GM12873 (cell line): ENCODE data around the gene PCDHGA10.

ENCODE experiments used
- TF ChIP-seq, protein P1 (sequence below): IDR thresholded peaks from 2 replicates; pipeline ENCODE4 v1.5.1; 2012; ENCODE audit warnings: low read depth, mild to moderate bottlenecking, moderate library complexity, low read length, control low read depth; ENCODE audit not compliant: insufficient read depth; ENCODE audit errors: missing control alignments

The PCDHGA10 gene

DNA sequence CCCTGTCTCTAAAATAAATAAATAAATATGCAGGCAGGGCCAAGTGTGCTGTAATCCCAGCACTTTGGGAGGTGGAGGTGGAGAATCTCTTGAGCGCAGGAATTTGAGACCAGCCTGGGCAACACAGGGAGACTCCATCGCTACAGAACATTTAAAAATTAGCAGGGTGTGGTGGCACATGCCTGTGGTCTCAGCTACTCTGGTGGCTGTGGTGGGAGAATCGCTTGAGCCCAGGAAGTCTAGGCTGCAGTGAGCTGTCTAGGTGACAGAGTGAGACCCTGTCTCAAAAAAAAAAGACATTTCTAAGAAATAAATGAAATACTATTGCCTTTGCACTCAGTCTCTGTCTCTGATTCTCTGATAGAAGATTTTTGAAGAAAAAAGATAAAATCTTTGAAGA is 1.2 kb upstream of the PCDHGA10 start:
- TF ChIP-seq, protein P1, sequence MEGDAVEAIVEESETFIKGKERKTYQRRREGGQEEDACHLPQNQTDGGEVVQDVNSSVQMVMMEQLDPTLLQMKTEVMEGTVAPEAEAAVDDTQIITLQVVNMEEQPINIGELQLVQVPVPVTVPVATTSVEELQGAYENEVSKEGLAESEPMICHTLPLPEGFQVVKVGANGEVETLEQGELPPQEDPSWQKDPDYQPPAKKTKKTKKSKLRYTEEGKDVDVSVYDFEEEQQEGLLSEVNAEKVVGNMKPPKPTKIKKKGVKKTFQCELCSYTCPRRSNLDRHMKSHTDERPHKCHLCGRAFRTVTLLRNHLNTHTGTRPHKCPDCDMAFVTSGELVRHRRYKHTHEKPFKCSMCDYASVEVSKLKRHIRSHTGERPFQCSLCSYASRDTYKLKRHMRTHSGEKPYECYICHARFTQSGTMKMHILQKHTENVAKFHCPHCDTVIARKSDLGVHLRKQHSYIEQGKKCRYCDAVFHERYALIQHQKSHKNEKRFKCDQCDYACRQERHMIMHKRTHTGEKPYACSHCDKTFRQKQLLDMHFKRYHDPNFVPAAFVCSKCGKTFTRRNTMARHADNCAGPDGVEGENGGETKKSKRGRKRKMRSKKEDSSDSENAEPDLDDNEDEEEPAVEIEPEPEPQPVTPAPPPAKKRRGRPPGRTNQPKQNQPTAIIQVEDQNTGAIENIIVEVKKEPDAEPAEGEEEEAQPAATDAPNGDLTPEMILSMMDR: no peak

DNA sequence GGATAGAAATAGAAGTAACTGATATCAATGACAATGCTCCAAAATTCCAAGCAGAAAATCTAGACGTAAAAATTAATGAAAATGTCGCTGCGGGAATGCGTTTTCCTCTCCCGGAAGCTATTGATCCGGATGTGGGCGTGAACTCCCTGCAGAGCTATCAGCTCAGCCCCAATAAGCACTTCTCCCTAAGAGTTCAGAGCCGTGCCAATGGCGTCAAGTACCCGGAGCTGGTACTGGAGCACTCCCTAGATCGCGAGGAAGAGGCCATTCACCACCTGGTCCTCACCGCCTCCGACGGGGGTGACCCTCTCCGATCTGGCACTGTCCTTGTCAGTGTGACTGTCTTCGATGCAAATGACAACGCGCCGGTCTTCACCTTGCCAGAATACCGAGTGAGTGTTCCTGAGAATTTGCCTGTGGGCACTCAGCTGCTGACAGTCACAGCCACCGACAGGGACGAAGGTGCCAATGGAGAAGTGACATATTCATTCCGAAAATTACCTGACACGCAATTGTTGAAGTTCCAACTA is 818 bp downstream of the PCDHGA10 start:
- TF ChIP-seq, protein P1: no peak

DNA sequence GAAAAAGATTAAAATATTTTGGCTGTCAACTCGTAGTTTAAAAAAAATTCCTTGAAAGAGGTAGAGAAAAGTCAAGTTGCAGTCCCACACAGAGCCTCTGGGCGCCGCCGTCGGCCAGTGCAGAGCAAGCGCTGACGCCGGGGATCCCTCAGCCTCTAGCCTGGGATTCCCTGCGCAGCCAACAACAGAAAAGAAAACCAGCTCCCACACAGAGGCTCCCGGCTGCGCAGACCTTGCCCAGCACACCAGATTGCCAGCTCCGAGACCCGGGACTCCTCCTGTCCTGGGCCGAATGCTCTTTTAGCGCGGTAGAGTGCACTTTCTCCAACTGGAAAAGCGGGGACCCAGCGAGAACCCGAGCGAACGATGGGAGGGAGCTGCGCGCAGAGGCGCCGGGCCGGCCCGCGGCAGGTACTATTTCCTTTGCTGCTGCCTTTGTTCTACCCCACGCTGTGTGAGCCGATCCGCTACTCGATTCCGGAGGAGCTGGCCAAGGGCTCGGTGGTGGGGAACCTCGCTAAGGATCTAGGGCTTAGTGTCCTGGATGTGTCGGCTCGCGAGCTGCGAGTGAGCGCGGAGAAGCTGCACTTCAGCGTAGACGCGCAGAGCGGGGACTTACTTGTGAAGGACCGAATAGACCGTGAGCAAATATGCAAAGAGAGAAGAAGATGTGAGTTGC is 4.8 kb downstream of the PCDHGA10 start, which contains the start of gene PCDHGB7:
Gene PCDHGB7 (plus strand): TSS at position 184 of the 679 bp plus-strand sequence. CDS start 183 bp downstream, at position 367.
- TF ChIP-seq, protein P1: peak; percentile 81

DNA sequence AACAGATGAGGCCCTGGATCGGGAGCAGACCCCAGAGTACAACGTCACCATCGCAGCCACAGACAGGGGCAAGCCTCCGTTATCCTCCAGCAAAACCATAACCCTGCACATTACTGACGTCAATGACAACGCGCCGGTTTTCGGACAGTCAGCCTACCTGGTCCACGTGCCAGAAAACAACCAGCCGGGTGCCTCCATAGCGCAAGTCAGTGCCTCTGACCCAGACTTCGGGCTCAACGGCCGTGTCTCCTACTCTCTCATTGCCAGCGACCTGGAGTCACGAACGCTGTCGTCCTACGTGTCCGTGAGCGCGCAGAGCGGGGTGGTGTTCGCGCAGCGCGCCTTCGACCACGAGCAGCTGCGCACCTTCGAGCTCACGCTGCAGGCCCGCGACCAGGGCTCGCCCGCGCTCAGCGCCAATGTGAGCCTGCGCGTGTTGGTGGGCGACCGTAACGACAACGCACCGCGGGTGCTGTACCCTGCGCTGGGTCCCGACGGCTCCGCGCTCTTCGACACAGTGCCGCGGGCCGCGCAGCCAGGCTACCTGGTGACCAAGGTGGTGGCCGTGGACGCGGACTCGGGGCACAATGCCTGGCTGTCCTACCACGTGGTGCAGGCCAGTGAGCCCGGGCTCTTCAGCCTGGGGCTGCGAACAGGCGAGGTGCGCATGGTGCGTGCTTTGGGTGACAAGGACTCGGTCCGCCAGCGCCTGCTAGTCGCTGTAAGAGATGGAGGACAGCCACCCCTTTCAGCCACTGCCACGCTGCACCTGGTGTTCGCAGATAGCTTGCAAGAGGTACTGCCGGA is 6.5 kb downstream of the PCDHGA10 start:
- TF ChIP-seq, protein P1: no peak

- TF ChIP-seq, protein P1: peak; percentile 37
Measured at GRCh38 chr5:141420855-141421488, 8.2 kb downstream of the PCDHGA10 start, which contains the start of gene PCDHGA11. Gene PCDHGA11, plus strand, starts transcription at chr5:141421051. Its CDS starts 177 bp downstream, at chr5:141421228.

DNA sequence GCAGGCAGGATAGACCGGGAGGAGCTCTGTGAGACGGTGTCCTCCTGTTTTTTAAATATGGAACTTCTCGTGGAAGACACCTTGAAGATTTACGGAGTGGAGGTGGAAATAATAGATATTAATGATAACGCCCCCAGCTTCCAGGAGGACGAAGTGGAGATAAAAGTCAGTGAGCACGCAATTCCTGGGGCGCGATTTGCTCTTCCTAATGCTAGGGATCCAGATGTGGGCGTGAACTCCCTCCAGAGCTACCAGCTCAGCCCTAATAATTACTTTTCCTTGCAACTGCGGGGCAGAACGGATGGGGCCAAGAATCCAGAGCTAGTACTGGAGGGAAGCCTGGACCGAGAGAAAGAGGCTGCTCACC is 8.7 kb downstream of the PCDHGA10 start:
- TF ChIP-seq, protein P1: no peak
